Activated naive CD8-positive, alpha-beta T cell treated with anti-CD3 and anti-CD28 coated beads, Interleukin-2, amount 10 ng/mL, durations not matched to agents 7 days and 5 days (primary cell): ENCODE measurements around the gene ELF1. TPM values are rescaled to one million over a fixed set of nuclear protein-coding genes. Genes with fewer than 3 reads are reported as not detected.
"Not testable (repeated sequence)": the region's sequence is repeated elsewhere in the genome, so short reads cannot be mapped to it uniquely, and the experiment has no call there.

ENCODE experiments used
- ATAC-seq: fragments of 150-1000 bp; cut with Tn5 transposase; one replicate; pipeline ENCODE4 v1.10.0; 2021; ENCODE audit warnings: low read depth, moderate library complexity
- POLR2A ChIA-PET: fragments of 350-600 bp; sonication (Branson Sonifier 250); formaldehyde crosslinking; loops from one replicate; lab custom pipeline; 2021; ENCODE audit warnings: antibody characterized with exemption; lab: Charles Lee
- DNase-seq: peaks from one replicate; pipeline ENCODE4 v3.0.0; 2021
- H3K27ac Mint-ChIP-seq: one replicate; pipeline ENCODE4 v1.8.0; 2022; ENCODE audit warnings: mild to moderate bottlenecking, mixed read lengths
- H3K27me3 Mint-ChIP-seq: one replicate; pipeline ENCODE4 v1.8.0; 2022; ENCODE audit warnings: mild to moderate bottlenecking, moderate library complexity, mixed read lengths
- H3K36me3 Mint-ChIP-seq: one replicate; pipeline ENCODE4 v1.8.0; 2021; ENCODE audit warnings: mild to moderate bottlenecking, mixed read lengths
- H3K4me1 Mint-ChIP-seq: one replicate; pipeline ENCODE4 v1.8.0; 2021; ENCODE audit warnings: mixed read lengths
- H3K4me3 Mint-ChIP-seq: one replicate; pipeline ENCODE4 v1.8.0; 2022; ENCODE audit warnings: mild to moderate bottlenecking, moderate library complexity, mixed read lengths
- H3K9me3 Mint-ChIP-seq: one replicate; pipeline ENCODE4 v1.8.0; 2021; ENCODE audit warnings: mixed read lengths
- total RNA-seq, 2 experiments: library from RNA; stranded (reverse); gene quantifications; one replicate each; pipeline ENCODE4 v1.2.3, GENCODE V29; 2021

ELF1 gene
- total RNA-seq, 2 experiments from 2014 or later, result 134 to 142 TPM

GRCh38 chr13:40982772-40983171 lies 36.3 kb downstream of the ELF1 start:
- peaks cover 60% of the 10 kb centered on the region for H3K4me1 Mint-ChIP-seq
- H3K9me3 Mint-ChIP-seq, result no peaks in the 10 kb centered on the region
- peak overlapping the region; percentile 92 for H3K27ac Mint-ChIP-seq
- H3K4me3 Mint-ChIP-seq, result peak overlapping the region; percentile 90
- peaks cover 27% of the 10 kb centered on the region for H3K36me3 Mint-ChIP-seq
- no peaks in the 10 kb centered on the region for H3K27me3 Mint-ChIP-seq
- DNase-seq, result no peak
- POLR2A ChIA-PET, result interaction anchor here (1.0 to 4.7 kb wide), 4 partner anchors 10 to 78 kb away, joined by 3 to 39 read pairs (median 4); partner anchors contain the start of genes ELF1 and WBP4
- ATAC-seq, result peak; percentile 62

GRCh38 chr13:40981949-40982348 lies 37.2 kb downstream of the ELF1 start:
- POLR2A ChIA-PET, result interaction anchor here (0.7 to 4.7 kb wide), 10 partner anchors 12 to 122 kb away, joined by 3 to 39 read pairs (median 5); partner anchors contain the start of genes ELF1 and WBP4
- ATAC-seq, result no peak
- Mint-ChIP-seq H3K27me3 (no peaks in the 10 kb centered on the region), H3K4me3 (peak overlapping the region; percentile 90), H3K27ac (peak overlapping the region; percentile 92), H3K9me3 (no peaks in the 10 kb centered on the region), H3K36me3 (peaks cover 28% of the 10 kb centered on the region), H3K4me1 (peaks cover 65% of the 10 kb centered on the region)
- no peak for DNase-seq

- peaks cover 68% of the 10 kb centered on the region for H3K4me1 Mint-ChIP-seq
- peak overlapping the region; percentile 97 for H3K27ac Mint-ChIP-seq
- POLR2A ChIA-PET, result interaction anchor here (0.7 to 4.7 kb wide), 10 partner anchors 12 to 123 kb away, joined by 3 to 39 read pairs (median 4); partner anchors contain the start of genes ELF1 and WBP4
- DNase-seq (no peak), ATAC-seq (peak; percentile 28)
- peak overlapping the region; percentile 90 for H3K4me3 Mint-ChIP-seq
- peaks cover 30% of the 10 kb centered on the region for H3K36me3 Mint-ChIP-seq
- no peaks in the 10 kb centered on the region for H3K27me3 Mint-ChIP-seq
- H3K9me3 Mint-ChIP-seq, result no peaks in the 10 kb centered on the region
Measured at GRCh38 chr13:40981361-40981760, 37.8 kb downstream of the ELF1 start.

GRCh38 chr13:40980461-40980860 lies 38.7 kb downstream of the ELF1 start:
- H3K27me3 Mint-ChIP-seq, result no peaks in the 10 kb centered on the region
- H3K36me3 Mint-ChIP-seq, result peaks cover 32% of the 10 kb centered on the region
- H3K4me1 Mint-ChIP-seq, result peaks cover 69% of the 10 kb centered on the region
- no peaks in the 10 kb centered on the region for H3K9me3 Mint-ChIP-seq
- POLR2A ChIA-PET, result interaction anchor here (1.1 to 4.7 kb wide), 5 partner anchors 11 to 39 kb away, joined by 3 to 39 read pairs (median 8); partner anchors contain the start of gene ELF1
- no peak for DNase-seq
- H3K27ac Mint-ChIP-seq, result peak overlapping the region; percentile 81
- peak; percentile 63 for ATAC-seq
- peak overlapping the region; percentile 90 for H3K4me3 Mint-ChIP-seq

GRCh38 chr13:40979232-40979631 lies 39.9 kb downstream of the ELF1 start:
- peaks cover 73% of the 10 kb centered on the region for H3K4me1 Mint-ChIP-seq
- POLR2A ChIA-PET, result interaction anchor here (1.1 to 4.7 kb wide), 6 partner anchors 12 to 81 kb away, joined by 3 to 39 read pairs (median 8); partner anchors contain the start of genes ELF1 and WBP4
- H3K36me3 Mint-ChIP-seq, result peaks cover 32% of the 10 kb centered on the region

DNA sequence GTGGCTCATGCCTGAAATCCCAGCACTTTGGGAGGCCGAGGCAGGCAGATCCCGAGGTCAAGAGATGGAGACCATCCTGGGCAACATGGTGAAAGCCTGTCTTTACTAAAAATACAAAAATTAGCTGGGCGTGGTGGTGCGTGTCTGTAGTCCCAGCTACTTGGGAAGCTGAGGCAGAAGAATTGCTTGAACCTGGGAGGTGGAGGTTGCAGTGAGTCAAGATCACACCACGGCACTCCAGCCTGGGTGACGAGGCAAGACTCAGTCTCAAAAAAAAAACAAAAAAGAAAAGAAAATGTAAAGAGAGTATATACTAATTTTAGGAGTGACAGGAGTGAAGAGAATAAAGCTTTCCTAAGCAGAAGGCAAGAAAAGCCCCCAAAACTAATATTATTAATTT lies 41.0 kb downstream of the ELF1 start:
- Mint-ChIP-seq H3K4me3 (peak overlapping the region; percentile 81), H3K27ac (peak overlapping the region; percentile 77), H3K36me3 (peaks cover 32% of the 10 kb centered on the region), H3K4me1 (peaks cover 68% of the 10 kb centered on the region)
- POLR2A ChIA-PET, result interaction anchor here (0.6 to 4.7 kb wide), 5 partner anchors 27 to 113 kb away, joined by 3 to 39 read pairs (median 5); partner anchors contain the start of genes ELF1 and WBP4
- not testable (repeated sequence) for H3K27me3 Mint-ChIP-seq, ATAC-seq, H3K9me3 Mint-ChIP-seq, DNase-seq

More at GRCh38 chr13:40979232-40979631, 39.9 kb downstream of the ELF1 start:
- H3K4me3 Mint-ChIP-seq, result peak overlapping the region; percentile 90
- peak overlapping the region; percentile 88 for H3K27ac Mint-ChIP-seq
- no peaks in the 10 kb centered on the region for H3K27me3 Mint-ChIP-seq
- no peaks in the 10 kb centered on the region for H3K9me3 Mint-ChIP-seq
- ATAC-seq, result no peak
- DNase-seq, result no peak

- no peak overlapping the region for H3K4me3 Mint-ChIP-seq
- H3K9me3 Mint-ChIP-seq, result no peaks in the 10 kb centered on the region
- POLR2A ChIA-PET, result no interaction called here
- H3K27me3 Mint-ChIP-seq, result no peaks in the 10 kb centered on the region
- ATAC-seq, result no peak
- H3K4me1 Mint-ChIP-seq, result peaks cover 76% of the 10 kb centered on the region
- peaks cover 24% of the 10 kb centered on the region for H3K36me3 Mint-ChIP-seq
- H3K27ac Mint-ChIP-seq, result no peak overlapping the region
- no peak for DNase-seq
Measured at GRCh38 chr13:40975441-40975840, 43.7 kb downstream of the ELF1 start.

- DNase-seq (no peak), ATAC-seq (peak; percentile 79)
- H3K27ac Mint-ChIP-seq, result peak overlapping the region; percentile 63
- H3K9me3 Mint-ChIP-seq, result no peaks in the 10 kb centered on the region
- H3K4me3 Mint-ChIP-seq, result peak overlapping the region; percentile 62
- peaks cover 76% of the 10 kb centered on the region for H3K4me1 Mint-ChIP-seq
- POLR2A ChIA-PET, result interaction anchor here (0.7 to 1.5 kb wide), 4 partner anchors 13 to 86 kb away, joined by 3 to 11 read pairs (median 4); partner anchors contain the start of genes ELF1 and WBP4
- no peaks in the 10 kb centered on the region for H3K27me3 Mint-ChIP-seq
- H3K36me3 Mint-ChIP-seq, result peaks cover 18% of the 10 kb centered on the region
Measured at GRCh38 chr13:40974460-40975407, 44.4 kb downstream of the ELF1 start.

GRCh38 chr13:40973409-40973808 lies 45.7 kb downstream of the ELF1 start:
- Mint-ChIP-seq H3K9me3 (no peaks in the 10 kb centered on the region), H3K4me1 (peaks cover 78% of the 10 kb centered on the region), H3K36me3 (peaks cover 13% of the 10 kb centered on the region), H3K4me3 (peak overlapping the region; percentile 23), H3K27me3 (no peaks in the 10 kb centered on the region), H3K27ac (no peak overlapping the region)
- DNase-seq (no peak), ATAC-seq (no peak)
- POLR2A ChIA-PET, result no interaction called here

- Mint-ChIP-seq H3K27me3 (no peaks in the 10 kb centered on the region), H3K27ac (no peak overlapping the region), H3K9me3 (no peaks in the 10 kb centered on the region), H3K36me3 (peaks cover 8% of the 10 kb centered on the region), H3K4me1 (peaks cover 76% of the 10 kb centered on the region), H3K4me3 (peak overlapping the region; percentile 20)
- ATAC-seq, result no peak
- DNase-seq, result no peak
- POLR2A ChIA-PET, result interaction anchor here (1.3 kb wide), 1 partner anchor 89 kb away, joined by 3 read pairs; no protein-coding TSS in a partner anchor
Measured at GRCh38 chr13:40971321-40971720, 47.8 kb downstream of the ELF1 start.

DNA sequence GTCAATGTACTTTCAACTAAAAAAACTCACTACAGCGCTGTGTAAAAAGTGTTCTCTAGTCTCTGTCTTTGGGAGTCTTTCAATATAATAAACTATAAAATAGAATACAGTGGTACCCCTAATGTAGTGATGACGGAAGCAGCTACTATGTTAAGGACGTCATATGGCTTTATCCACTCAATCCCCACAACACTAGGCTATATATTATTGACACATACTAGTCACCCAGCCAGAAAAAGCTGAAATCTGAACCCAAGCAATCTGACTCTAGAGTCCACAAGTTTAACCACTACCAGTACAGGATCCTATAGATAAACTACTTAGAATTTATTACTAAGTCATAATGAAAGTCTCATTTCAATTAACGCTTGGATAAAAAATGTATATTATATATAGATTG lies 48.3 kb downstream of the ELF1 start:
- Mint-ChIP-seq H3K36me3 (peaks cover 6% of the 10 kb centered on the region), H3K4me1 (peaks cover 73% of the 10 kb centered on the region), H3K27me3 (no peaks in the 10 kb centered on the region), H3K27ac (no peak overlapping the region), H3K9me3 (no peaks in the 10 kb centered on the region), H3K4me3 (no peak overlapping the region)
- ATAC-seq (no peak), DNase-seq (no peak)
- POLR2A ChIA-PET, result no interaction called here

- Mint-ChIP-seq H3K9me3 (no peaks in the 10 kb centered on the region), H3K36me3 (peaks cover 14% of the 10 kb centered on the region), H3K4me1 (peaks cover 70% of the 10 kb centered on the region), H3K27me3 (no peaks in the 10 kb centered on the region), H3K27ac (no peak overlapping the region), H3K4me3 (peak overlapping the region; percentile 2)
- ATAC-seq (peak; percentile 78), DNase-seq (no peak)
- POLR2A ChIA-PET, result interaction anchor here (1.0 kb wide), 1 partner anchor 12 kb away, joined by 3 read pairs; no protein-coding TSS in a partner anchor
Measured at GRCh38 chr13:40969169-40969901, 49.8 kb downstream of the ELF1 start.
